Activated T-helper 2 cell treated with anti-CD3 and anti-CD28 coated beads, Interferon-gamma antibody, Interleukin-2, Interleukin-4, amounts not matched to agents 10 μg/mL and 5 μg/mL and 100 μg/mL, durations not matched to agents 14 hours and 24 hours and 36 hours (primary cell): ENCODE data around the gene GRM4. TPM values are rescaled to one million over a fixed set of nuclear protein-coding genes. Genes with fewer than 3 reads are reported as not detected.

Experiments used
- DNase-seq: peaks from one replicate; pipeline ENCODE4 v3.0.0; 2021; ENCODE audit warnings: low spot score
- H3K27ac Mint-ChIP-seq: one replicate; pipeline ENCODE4 v1.8.0; 2021; ENCODE audit warnings: mixed read lengths
- H3K27me3 Mint-ChIP-seq: one replicate; pipeline ENCODE4 v1.8.0; 2021; ENCODE audit warnings: low read depth, mixed read lengths
- H3K36me3 Mint-ChIP-seq: one replicate; pipeline ENCODE4 v1.8.0; 2021; ENCODE audit warnings: low read depth, mixed read lengths
- H3K4me1 Mint-ChIP-seq: one replicate; pipeline ENCODE4 v1.8.0; 2021; ENCODE audit warnings: low read depth, mixed read lengths
- H3K4me3 Mint-ChIP-seq: one replicate; pipeline ENCODE4 v1.8.0; 2021; ENCODE audit warnings: low read depth, mild to moderate bottlenecking, moderate library complexity, mixed read lengths
- H3K9me3 Mint-ChIP-seq: one replicate; pipeline ENCODE4 v1.8.0; 2021; ENCODE audit warnings: mixed read lengths
- intact Hi-C: fragments of 100-400 bp; cut with micrococcal nuclease; formaldehyde crosslinking; loops from one replicate; pipeline ENCODE4 v1.15.1; 2023
- total RNA-seq: library from RNA; stranded (reverse); gene quantifications from 2 replicates; pipeline ENCODE4 v1.2.3, GENCODE V29; 2022

Gene GRM4
- total RNA-seq, 1 donor from 2014 or later: not detected

DNA sequence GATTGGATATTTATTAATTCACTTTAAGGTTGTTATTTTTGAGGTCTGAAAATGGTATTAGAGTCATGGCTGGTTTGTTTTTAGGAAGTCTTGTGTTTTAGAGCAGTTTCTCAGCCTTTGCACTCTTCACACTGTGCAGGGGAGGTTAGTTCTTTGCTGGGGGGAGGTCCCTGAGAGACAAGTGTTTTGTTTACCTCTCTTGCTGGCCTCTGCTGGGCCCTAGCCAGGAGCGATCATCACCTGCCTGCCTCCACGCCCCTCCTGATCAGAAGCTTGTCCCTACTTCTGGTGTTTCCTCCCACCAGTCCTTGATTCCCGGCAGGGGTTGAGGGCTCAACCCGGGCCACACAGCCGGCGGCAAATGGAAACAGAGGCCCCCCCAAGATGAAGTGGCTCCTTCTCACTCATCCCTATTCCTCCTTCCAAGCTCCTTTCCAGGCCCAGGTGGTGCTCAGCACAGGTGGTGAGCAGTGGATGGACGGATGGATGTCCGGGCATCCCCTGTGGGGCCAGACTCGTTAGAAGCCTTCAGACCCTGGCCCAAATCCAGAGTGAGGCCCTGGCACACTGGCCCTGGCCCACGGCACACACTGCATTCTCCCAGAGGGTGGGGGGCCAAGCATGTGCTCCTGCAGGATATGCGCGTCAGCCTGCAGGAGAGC lies 51.3 kb downstream of the GRM4 start:
- DNase-seq: no peak
- Mint-ChIP-seq H3K27ac (no peak overlapping the region), H3K27me3 (peaks cover 17% of the 10 kb centered on the region), H3K36me3 (no peaks in the 10 kb centered on the region), H3K4me3 (no peak overlapping the region), H3K4me1 (no peaks in the 10 kb centered on the region), H3K9me3 (no peaks in the 10 kb centered on the region)
- intact Hi-C loops: no loop called here

DNA sequence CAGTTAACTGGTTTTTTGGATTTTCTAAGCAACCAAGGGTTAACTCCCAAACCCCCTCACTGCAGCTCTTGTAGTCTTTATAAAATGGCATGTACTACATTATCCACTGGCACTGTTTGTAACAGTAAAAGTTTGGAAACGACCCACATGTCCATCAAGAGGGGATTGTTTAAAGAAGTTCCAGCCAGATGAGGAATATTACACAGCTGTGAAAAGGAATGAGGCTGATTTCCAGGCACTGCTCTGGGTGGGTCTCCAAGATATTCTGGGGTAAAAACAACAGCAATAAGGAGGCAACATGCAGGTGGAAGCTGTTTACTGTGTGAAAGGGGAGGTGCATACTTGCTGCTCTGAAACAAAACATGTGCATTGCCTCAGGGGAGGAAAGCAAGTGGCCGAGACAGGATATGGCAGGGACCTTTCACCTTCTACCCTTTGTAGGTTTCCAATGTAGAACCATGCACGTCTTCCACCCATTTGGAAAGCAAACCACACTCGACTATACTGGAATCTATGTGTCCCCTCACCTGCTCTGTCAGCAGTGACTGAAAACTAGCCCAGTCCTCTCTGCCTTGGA lies 51.9 kb downstream of the GRM4 start:
- DNase-seq: no peak
- intact Hi-C loops: no loop called here
- H3K27ac Mint-ChIP-seq: no peak overlapping the region
- H3K9me3 Mint-ChIP-seq: no peaks in the 10 kb centered on the region
- peaks cover 17% of the 10 kb centered on the region for H3K27me3 Mint-ChIP-seq
- H3K4me1 Mint-ChIP-seq: no peaks in the 10 kb centered on the region
- no peak overlapping the region for H3K4me3 Mint-ChIP-seq
- H3K36me3 Mint-ChIP-seq: no peaks in the 10 kb centered on the region

DNA sequence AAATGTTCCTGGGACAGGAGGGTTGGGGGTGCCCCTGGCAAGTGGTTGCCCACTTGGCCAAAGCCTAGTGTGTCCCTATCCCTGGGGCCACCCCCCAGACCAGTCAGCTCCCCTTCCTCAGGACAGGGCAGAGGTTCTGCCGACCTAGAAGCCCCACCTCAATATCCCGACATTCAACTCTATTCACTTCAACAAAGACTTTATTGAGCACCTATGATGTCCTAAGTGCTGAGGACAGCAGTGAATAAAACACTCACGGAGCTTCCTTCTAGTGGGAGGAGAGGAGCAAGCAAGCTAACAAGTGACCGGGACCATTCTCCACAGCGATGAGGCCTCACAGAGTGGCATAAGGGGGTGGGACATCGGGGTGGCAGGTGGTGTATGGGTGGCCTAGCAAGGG lies 52.7 kb downstream of the GRM4 start:
- Mint-ChIP-seq H3K36me3 (no peaks in the 10 kb centered on the region), H3K27me3 (peaks cover 17% of the 10 kb centered on the region), H3K4me3 (no peak overlapping the region), H3K9me3 (no peaks in the 10 kb centered on the region), H3K27ac (no peak overlapping the region), H3K4me1 (no peaks in the 10 kb centered on the region)
- intact Hi-C loops: no loop called here
- no peak for DNase-seq

DNA sequence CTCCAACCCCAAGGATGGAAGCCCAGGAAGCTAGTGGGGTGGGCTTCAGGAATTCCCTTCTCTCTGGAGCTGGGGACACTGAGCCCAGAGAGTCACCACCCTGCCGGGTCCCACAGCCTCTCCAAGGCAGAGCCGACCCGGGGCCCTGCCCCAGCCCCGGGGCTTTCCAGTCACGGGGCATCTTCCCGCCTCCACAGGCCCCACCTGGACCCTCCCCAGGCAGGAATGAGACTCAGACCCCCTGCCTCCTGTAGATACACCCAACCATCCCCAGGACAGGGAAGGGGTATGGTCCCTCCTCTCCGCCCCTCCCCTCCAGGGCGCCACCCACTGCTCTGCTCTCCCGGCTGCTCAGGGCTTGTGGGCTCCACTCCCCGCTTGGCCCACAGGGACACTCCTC lies 53.3 kb downstream of the GRM4 start:
- Mint-ChIP-seq H3K9me3 (no peaks in the 10 kb centered on the region), H3K36me3 (no peaks in the 10 kb centered on the region), H3K4me3 (no peak overlapping the region), H3K27ac (no peak overlapping the region), H3K4me1 (no peaks in the 10 kb centered on the region), H3K27me3 (peaks cover 17% of the 10 kb centered on the region)
- DNase-seq: no peak
- intact Hi-C loops: no loop called here

DNA sequence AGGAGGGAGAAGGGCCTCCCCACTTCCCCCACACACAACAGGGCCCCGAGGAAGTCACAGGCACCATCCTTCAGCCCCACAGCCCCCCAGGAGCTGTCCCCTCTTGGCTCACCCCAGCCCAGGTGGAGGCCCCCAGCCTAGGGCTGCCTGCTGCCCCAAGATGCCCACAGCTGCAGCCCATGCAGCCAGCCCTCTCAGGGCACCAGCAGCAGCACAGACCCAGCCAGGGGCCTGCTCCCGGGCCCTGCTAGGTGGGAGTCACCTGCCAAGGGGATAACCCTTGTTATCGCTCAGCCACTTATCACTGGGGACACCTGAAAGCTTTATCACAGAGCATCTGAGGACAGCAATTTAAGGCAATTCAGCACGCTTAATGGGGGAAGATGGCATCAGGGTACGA lies 55.0 kb downstream of the GRM4 start:
- no peaks in the 10 kb centered on the region for H3K4me1 Mint-ChIP-seq
- DNase-seq: no peak
- intact Hi-C loops: no loop called here

DNA sequence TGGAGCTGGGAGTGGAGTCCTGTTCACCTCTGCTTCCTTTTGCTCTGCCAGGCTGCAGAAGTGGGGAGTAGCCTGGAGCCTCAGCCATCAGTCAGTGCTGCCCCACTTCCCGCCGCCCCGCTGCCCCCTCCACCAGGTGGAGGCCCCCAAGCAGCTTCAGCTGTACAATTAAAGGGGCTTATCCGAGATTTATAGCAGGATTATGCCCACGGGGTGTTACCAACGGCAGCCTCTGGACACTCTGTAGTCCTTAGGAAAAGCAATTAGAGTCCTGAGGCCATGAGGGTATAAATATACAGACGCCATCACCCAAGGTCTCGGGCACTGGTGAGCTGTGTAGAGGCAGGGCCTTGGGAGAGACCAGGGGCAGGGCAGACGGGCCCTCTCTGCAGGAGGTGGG lies 55.4 kb downstream of the GRM4 start:
- Mint-ChIP-seq H3K4me1 (no peaks in the 10 kb centered on the region), H3K9me3 (no peaks in the 10 kb centered on the region)

More for the DNA sequence above, 55.0 kb downstream of the GRM4 start:
- H3K36me3 Mint-ChIP-seq: no peaks in the 10 kb centered on the region
- no peak overlapping the region for H3K27ac Mint-ChIP-seq
- H3K4me3 Mint-ChIP-seq: no peak overlapping the region
- no peaks in the 10 kb centered on the region for H3K9me3 Mint-ChIP-seq
- H3K27me3 Mint-ChIP-seq: peaks cover 10% of the 10 kb centered on the region

DNA sequence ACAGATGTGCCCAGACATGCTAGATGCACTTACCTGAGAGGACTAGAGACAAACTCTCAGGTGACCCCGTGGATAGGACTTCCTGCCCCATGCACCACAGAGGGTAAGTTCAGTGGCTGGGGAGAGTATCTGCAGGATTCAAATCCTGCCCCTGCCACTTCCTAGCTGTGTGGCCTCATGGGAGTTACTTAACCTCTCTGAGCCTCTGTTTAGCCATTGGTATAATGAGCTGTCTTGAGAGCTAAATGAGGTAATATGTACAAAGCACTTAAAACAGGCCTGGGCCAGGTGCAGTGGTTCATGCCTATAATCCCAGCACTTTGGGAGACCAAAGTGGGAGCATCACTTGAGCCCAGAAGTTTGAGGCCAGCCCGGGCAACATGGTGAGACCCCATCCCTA lies 59.3 kb downstream of the GRM4 start:
- H3K27me3 Mint-ChIP-seq: no peaks in the 10 kb centered on the region
- no peak overlapping the region for H3K27ac Mint-ChIP-seq
- H3K4me3 Mint-ChIP-seq: no peak overlapping the region
- intact Hi-C loops: no loop called here
- H3K9me3 Mint-ChIP-seq: no peaks in the 10 kb centered on the region
- no peak for DNase-seq
- H3K4me1 Mint-ChIP-seq: no peaks in the 10 kb centered on the region
- H3K36me3 Mint-ChIP-seq: no peaks in the 10 kb centered on the region

More for the DNA sequence above, 55.4 kb downstream of the GRM4 start:
- DNase-seq: no peak
- Mint-ChIP-seq H3K4me3 (no peak overlapping the region), H3K36me3 (no peaks in the 10 kb centered on the region), H3K27ac (no peak overlapping the region), H3K27me3 (peaks cover 8% of the 10 kb centered on the region)
- intact Hi-C loops: no loop called here

DNA sequence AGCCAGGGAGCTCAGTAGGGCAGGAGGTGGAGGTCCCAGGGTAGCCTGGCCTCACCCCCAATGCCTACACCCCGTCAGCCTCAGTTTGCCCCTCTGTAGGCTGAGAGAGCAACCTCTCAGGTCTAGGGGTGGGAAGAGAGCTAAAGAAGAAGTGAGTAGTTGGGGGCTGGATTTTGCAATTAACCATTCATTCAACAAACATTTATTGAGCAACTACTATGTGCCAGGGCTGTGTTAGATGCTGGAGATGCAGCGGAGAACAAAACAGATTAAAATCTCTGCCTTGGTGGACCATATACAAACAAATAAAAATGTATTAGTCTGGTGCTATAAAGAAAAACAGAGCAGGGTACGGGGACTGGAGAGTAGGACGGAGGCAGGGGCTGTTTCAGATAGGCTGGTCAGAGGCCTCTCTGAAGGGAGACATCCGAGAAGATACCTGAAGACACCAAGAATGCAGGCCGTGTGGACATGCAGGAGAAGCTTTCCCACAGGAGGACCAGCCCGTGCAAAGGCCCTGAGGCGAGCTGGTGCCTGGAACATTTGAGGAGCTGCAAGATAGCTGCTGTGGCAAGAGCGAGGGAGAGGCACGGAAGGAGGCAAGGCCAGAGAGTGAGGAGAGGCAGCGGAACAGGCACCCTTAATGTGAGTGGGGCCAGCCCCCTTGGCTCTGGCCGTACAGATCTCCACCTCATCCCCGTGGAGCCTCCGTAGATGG lies 60.3 kb downstream of the GRM4 start:
- Mint-ChIP-seq H3K27ac (no peak overlapping the region), H3K9me3 (no peaks in the 10 kb centered on the region), H3K36me3 (no peaks in the 10 kb centered on the region), H3K4me1 (no peaks in the 10 kb centered on the region), H3K4me3 (no peak overlapping the region), H3K27me3 (no peaks in the 10 kb centered on the region)
- DNase-seq: no peak
- intact Hi-C loops: no loop called here

DNA sequence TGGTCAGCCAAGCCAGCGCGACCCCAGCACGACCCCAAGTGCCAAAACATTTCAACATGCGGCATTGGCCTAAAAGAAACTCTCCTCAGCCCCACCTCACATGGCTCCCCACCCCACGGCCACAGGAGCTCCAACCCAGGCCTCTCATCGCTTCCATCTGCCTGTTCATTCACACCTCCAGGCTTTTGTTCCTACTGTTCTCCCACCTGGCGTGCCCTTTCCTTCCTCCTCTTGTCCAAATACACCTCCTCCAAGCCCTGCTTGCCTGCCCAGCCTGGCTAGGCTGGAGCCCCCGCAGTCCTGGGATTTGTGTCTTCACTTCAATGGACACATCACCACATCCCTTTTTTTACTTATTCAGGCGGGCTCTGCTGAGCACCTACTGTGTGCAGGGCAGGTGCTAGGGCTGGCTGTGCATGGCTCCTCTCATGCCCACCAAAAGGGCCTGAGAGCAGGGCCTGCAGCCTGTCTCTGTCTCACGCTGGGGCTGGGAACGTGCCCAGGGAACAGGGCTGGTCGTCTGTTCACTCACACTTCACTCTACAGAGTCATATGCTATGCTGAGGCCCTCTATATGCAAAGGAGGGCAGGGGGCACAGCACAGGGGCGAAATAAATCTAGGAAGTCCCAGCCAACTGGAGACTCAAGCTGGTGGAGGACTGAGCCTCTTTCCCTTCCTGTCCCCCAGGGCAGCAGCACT lies 61.1 kb downstream of the GRM4 start:
- Mint-ChIP-seq H3K4me3 (no peak overlapping the region), H3K27me3 (no peaks in the 10 kb centered on the region), H3K9me3 (no peaks in the 10 kb centered on the region), H3K27ac (no peak overlapping the region), H3K36me3 (no peaks in the 10 kb centered on the region), H3K4me1 (no peaks in the 10 kb centered on the region)
- no peak for DNase-seq
- intact Hi-C loops: no loop called here

DNA sequence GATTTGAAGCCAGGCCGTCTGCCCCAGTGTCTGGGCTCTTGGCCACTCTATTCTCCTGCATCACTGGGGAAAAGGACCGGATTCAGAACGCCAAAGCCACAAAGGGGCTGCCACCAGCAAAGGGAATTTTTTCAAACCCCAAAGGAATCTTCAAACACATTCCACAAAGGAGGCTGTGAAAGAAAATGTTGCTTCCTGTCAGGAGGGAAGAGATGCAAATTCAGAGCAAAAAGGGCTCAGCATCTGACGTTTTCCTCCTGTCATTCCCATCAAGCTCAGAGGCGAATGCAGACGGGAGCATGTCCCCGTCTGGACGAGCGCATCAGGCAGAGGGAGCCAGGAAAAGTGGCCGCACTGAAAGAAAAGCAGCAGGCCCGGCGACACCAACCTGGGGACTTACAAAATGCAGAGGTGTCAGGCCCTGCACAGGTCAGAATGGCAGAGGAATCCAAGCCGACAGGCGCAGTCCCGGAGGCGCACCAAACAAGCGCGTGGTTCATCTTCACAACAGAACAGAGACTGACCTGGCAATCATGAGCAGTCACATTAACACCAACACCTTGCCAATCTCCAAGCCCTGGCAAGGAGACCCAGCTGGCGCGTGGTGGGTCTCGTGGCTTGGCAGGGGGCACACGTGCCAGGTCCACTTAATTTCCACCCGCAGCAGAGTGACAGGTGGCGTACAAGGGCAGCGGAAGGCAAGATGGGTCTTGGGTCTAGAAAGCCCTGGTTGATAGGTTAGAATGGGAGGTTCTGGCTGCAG lies 62.8 kb downstream of the GRM4 start:
- Mint-ChIP-seq H3K27ac (no peak overlapping the region), H3K27me3 (no peaks in the 10 kb centered on the region), H3K4me1 (no peaks in the 10 kb centered on the region), H3K9me3 (no peaks in the 10 kb centered on the region), H3K4me3 (no peak overlapping the region), H3K36me3 (no peaks in the 10 kb centered on the region)
- no peak for DNase-seq
- intact Hi-C loops: no loop called here

DNA sequence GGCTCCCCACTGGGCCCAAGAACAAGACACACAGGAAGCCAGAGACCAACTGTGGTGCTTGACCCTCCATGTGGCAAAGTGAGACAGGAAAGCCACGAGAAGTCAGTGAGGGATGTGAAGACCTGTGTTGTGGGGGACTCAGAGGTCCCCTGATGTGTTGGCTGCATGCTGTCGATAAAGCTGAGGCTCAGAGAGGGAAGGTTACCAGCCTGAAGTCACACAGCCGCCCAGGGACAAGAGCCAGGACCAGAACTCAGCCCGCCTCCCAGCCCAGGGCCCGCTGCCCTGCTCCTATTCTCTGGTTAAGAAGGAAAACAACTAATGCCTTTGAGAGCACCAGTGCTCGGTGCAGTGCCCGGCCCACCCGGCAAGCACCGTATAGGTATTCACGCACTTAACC lies 63.5 kb downstream of the GRM4 start:
- Mint-ChIP-seq H3K36me3 (no peaks in the 10 kb centered on the region), H3K4me1 (no peaks in the 10 kb centered on the region), H3K27me3 (no peaks in the 10 kb centered on the region), H3K27ac (no peak overlapping the region), H3K4me3 (no peak overlapping the region), H3K9me3 (no peaks in the 10 kb centered on the region)
- DNase-seq: no peak
- intact Hi-C loops: no loop called here

DNA sequence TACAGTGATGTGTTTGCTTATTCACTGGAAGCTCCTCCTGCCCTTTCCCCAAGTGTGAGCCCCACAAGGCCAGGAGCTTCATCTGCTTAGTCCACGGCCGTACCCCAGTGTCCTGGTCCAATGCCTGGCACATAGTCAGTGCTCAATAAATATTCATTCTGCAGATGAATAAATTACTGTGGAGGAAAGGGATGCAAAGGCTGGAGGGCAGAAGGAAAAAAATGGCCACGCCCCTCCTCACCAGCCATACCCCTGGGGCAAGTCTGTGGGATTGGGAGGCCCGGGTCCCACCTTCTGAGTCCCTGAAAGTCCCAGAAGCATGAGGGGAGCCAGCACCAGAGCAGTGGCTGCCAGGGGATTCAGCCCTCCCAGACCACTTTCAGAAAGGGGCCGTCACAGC lies 65.5 kb downstream of the GRM4 start:
- no peak for DNase-seq
- intact Hi-C loops: no loop called here
- Mint-ChIP-seq H3K4me1 (no peaks in the 10 kb centered on the region), H3K27me3 (no peaks in the 10 kb centered on the region), H3K9me3 (no peaks in the 10 kb centered on the region), H3K4me3 (no peak overlapping the region), H3K27ac (no peak overlapping the region), H3K36me3 (no peaks in the 10 kb centered on the region)
